C4-2B (cell line): ENCODE measurements around the gene CRLF1.

Experiments
- H3K27ac ChIP-seq: fragments of 450-650 bp; 2 replicates; pipeline ENCODE4 v1.5.1; 2017
- CTCF ChIP-seq: fragments of 450-650 bp; conservative IDR thresholded peaks from 2 replicates; pipeline ENCODE4 v1.5.1; 2017; ENCODE audit warnings: mild to moderate bottlenecking
- ZFX ChIP-seq: fragments of 450-650 bp; IDR thresholded peaks from 2 replicates; pipeline ENCODE4 v1.6.1; 2017

CRLF1 gene

DNA sequence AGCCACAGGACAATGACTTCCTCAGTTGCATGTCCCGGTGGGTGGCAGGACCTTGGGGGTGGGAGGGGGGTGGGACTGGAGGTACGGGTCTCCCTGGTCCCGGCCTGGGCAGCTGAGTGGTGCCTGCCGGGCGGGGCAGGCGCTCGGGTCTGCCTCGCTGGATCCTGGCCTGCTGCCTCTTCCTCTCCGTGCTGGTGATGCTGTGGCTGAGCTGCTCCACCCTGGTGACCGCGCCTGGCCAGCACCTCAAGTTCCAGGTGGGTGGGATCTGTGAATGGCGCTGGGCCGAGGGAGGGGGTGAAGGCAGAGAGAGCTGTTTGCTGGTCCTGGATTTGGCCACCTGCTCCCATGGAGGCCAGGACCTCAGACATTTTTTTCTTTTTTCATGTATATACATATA is 11.6 kb upstream of the CRLF1 start:
- TF ChIP-seq CTCF (no peak), ZFX (no peak)
- H3K27ac ChIP-seq = no peak overlapping the region

DNA sequence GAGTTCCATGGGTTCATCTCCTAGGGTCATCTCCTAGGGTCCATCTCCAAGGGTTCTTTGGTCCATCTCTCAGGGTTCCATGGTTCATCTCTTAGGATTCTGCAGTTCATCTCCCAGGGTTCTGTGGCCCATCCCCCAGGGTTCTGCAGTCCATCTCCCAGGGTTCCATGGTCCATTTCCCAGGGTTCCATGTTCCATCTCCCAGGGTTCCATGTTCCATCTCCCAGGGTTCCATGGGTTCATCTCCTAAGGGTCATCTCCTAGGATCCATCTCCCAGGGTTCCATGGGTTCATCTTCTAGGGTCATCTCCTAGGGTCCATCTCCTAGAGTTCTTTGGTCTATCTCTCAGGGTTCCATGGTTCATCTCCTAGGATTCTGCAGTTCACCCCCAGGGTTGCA is 11.0 kb upstream of the CRLF1 start:
- TF ChIP-seq ZFX = no peak
- TF ChIP-seq CTCF = no peak
- H3K27ac ChIP-seq = no peak overlapping the region

- no peak for TF ChIP-seq ZFX
- no peak for TF ChIP-seq CTCF
- no peak overlapping the region for H3K27ac ChIP-seq
Observed at GRCh38 chr19:18616023-18616422, 9.4 kb upstream of the CRLF1 start.

DNA sequence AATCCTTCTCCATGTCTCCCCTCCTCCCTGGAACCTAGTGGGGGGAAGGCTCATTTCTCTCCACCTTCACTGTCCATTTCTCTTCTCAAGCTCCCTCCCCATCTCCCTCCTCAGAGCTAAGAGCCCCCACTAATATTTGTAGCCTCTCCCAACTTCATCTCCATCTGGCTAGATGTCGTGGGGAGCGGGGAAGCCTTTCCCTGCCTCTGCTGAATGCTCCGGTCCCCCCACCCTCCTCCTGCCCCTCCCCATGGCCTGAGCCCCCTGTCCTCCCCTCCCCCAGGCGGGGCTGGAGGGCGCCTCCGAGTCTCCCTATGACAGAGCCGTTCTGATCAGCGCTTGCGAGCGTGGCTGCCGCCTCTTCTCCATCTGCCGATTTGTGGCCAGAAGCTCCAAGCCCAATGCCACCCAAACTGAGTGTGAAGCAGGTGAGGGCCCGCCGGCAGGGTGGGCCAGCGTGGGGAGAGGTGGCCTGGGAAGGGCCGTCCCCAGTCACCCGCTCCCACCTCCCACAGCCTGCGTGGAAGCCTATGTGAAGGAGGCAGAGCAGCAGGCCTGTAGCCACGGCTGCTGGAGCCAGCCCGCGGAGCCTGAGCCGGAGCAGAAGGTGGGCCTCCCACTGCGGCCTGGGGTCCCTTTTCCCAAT is 7.1 kb upstream of the CRLF1 start:
- TF ChIP-seq CTCF (no peak), ZFX (no peak)
- H3K27ac ChIP-seq = no peak overlapping the region

GRCh38 chr19:18612772-18613588 is 6.4 kb upstream of the CRLF1 start, which contains the start of gene TMEM59L:
Gene TMEM59L, plus strand, starts transcription at chr19:18612870. Its CDS starts 89 bp downstream, at chr19:18612959.
- no peak for TF ChIP-seq ZFX
- TF ChIP-seq CTCF = no peak
- no peak within 1 kb of the TSS for H3K27ac ChIP-seq

- TF ChIP-seq CTCF = no peak
- TF ChIP-seq ZFX = no peak
- no peak overlapping the region for H3K27ac ChIP-seq
Observed at GRCh38 chr19:18612051-18612771, 5.6 kb upstream of the CRLF1 start.
